A673 (cell line): ENCODE measurements around the gene SLC2A1. TPM values are rescaled to one million over a fixed set of nuclear protein-coding genes. Genes with fewer than 3 reads are reported as not detected.

Experiments used
- BruUV-seq: library from RNA; stranded (reverse); fragments of 400-500 nt; replicated peaks from 2 replicates; lab custom pipeline; 2021; lab: Mats Ljungman, UMichigan
- CTCF ChIA-PET: fragments of 300-600 bp; sonication (Branson Sonifier 250); formaldehyde crosslinking; loops from one replicate; lab custom pipeline; 2022; ENCODE audit warnings: antibody characterized with exemption; lab: Charles Lee
- POLR2A ChIA-PET: fragments of 300-600 bp; sonication (Branson Sonifier 250); formaldehyde crosslinking; loops from one replicate; lab custom pipeline; 2022; ENCODE audit warnings: antibody characterized with exemption; ENCODE audit not compliant: low non-redundant PET; lab: Charles Lee
- DNase-seq: peaks from one replicate; pipeline ENCODE4 v3.0.0-alpha.2; 2015; ENCODE audit warnings: low spot score
- H3K27ac ChIP-seq: fragments of 200-600 bp; sonication (generic); 2 replicates; pipeline ENCODE4 v1.5.1; 2016; ENCODE audit warnings: mixed run types, low read depth, mild to moderate bottlenecking, mixed read lengths, antibody characterized with exemption, low read length; ENCODE audit not compliant: poor library complexity, severe bottlenecking
- H3K27me3 ChIP-seq: fragments of 200-600 bp; sonication (generic); replicated peaks from 2 replicates; pipeline ENCODE4 v1.6.1; 2017; ENCODE audit warnings: mixed run types, low read depth, mild to moderate bottlenecking, mixed read lengths, antibody characterized with exemption, low read length; ENCODE audit not compliant: insufficient read depth, poor library complexity
- H3K36me3 ChIP-seq: fragments of 200-600 bp; sonication (generic); 2 replicates; pipeline ENCODE4 v1.6.1; 2016; ENCODE audit warnings: mixed run types, mild to moderate bottlenecking, mixed read lengths, antibody characterized with exemption, low read length; ENCODE audit not compliant: insufficient read depth, poor library complexity, severe bottlenecking
- H3K4me1 ChIP-seq: fragments of 200-600 bp; sonication (generic); 2 replicates; pipeline ENCODE4 v1.6.1; 2017; ENCODE audit warnings: mixed run types, mild to moderate bottlenecking, mixed read lengths, antibody characterized with exemption, low read length; ENCODE audit not compliant: insufficient read depth, poor library complexity, severe bottlenecking
- H3K4me3 ChIP-seq: fragments of 200-600 bp; sonication (generic); 2 replicates; pipeline ENCODE4 v1.5.1; 2016; ENCODE audit warnings: low read depth, mixed run types, mild to moderate bottlenecking, mixed read lengths, low read length; ENCODE audit not compliant: poor library complexity, severe bottlenecking
- H3K9me3 ChIP-seq: fragments of 200-600 bp; sonication (generic); 2 replicates; pipeline ENCODE4 v1.6.1; 2016; ENCODE audit warnings: mixed run types, low read depth, mild to moderate bottlenecking, mixed read lengths, antibody characterized with exemption, low read length; ENCODE audit not compliant: poor library complexity, severe bottlenecking
- EZH2 ChIP-seq: fragments of 200-600 bp; sonication (generic); IDR thresholded peaks from 2 replicates; pipeline ENCODE4 v1.6.1; 2017; ENCODE audit warnings: borderline replicate concordance, low read depth, mild to moderate bottlenecking, mixed read lengths, antibody characterized with exemption, low read length; ENCODE audit not compliant: poor library complexity, severe bottlenecking
- intact Hi-C: fragments of 100-400 bp; cut with micrococcal nuclease; formaldehyde crosslinking; loops from one replicate; pipeline ENCODE4 v1.10.0; 2022; ENCODE audit not compliant: unreplicated experiment
- total RNA-seq: library from RNA; stranded (reverse); gene quantifications from 2 replicates; pipeline ENCODE4 v1.2.3, GENCODE V29; 2021
- TF ChIP-seq, protein P1 (sequence below): fragments of 300-800, 200-600 bp; sonication (generic); conservative IDR thresholded peaks from 2 replicates; pipeline ENCODE4 v1.5.1; 2017; ENCODE audit warnings: low read depth, mild to moderate bottlenecking, antibody characterized with exemption, low read length, moderate library complexity, mixed read lengths

Gene SLC2A1
- total RNA-seq, 1 experiment from 2014 or later: 36.7 TPM

DNA sequence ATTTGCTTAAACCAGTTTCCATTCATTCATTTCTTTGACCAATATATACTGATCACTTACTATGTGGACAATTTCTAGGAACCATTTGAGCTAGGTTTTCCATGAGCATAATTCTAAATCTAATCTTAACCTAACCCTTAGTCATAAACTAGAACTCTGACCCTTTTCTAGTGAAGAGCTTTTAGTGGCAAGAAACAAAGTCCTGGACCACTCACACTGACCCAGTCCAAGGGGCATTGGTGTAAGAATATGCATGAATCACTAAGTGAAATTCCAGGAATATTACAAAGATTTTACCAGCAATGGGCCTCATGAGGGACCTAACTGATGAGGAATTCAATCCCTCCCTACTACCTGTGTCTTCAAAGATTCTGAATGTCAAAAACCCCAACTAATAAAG, 40.6 kb upstream of the SLC2A1 start:
- ChIA-PET CTCF (no interaction called here), POLR2A (no interaction called here)
- BruUV-seq: no TSS peak
- H3K36me3 ChIP-seq: no peaks in the 10 kb centered on the region
- no peak overlapping the region for H3K4me3 ChIP-seq
- no peak for DNase-seq
- intact Hi-C loops: no loop called here
- no peaks in the 10 kb centered on the region for H3K27me3 ChIP-seq
- no peaks in the 10 kb centered on the region for H3K9me3 ChIP-seq
- H3K4me1 ChIP-seq: no peaks in the 10 kb centered on the region
- TF ChIP-seq EZH2: no peak
- TF ChIP-seq, protein P1, sequence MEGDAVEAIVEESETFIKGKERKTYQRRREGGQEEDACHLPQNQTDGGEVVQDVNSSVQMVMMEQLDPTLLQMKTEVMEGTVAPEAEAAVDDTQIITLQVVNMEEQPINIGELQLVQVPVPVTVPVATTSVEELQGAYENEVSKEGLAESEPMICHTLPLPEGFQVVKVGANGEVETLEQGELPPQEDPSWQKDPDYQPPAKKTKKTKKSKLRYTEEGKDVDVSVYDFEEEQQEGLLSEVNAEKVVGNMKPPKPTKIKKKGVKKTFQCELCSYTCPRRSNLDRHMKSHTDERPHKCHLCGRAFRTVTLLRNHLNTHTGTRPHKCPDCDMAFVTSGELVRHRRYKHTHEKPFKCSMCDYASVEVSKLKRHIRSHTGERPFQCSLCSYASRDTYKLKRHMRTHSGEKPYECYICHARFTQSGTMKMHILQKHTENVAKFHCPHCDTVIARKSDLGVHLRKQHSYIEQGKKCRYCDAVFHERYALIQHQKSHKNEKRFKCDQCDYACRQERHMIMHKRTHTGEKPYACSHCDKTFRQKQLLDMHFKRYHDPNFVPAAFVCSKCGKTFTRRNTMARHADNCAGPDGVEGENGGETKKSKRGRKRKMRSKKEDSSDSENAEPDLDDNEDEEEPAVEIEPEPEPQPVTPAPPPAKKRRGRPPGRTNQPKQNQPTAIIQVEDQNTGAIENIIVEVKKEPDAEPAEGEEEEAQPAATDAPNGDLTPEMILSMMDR: no peak
- H3K27ac ChIP-seq: no peak overlapping the region

DNA sequence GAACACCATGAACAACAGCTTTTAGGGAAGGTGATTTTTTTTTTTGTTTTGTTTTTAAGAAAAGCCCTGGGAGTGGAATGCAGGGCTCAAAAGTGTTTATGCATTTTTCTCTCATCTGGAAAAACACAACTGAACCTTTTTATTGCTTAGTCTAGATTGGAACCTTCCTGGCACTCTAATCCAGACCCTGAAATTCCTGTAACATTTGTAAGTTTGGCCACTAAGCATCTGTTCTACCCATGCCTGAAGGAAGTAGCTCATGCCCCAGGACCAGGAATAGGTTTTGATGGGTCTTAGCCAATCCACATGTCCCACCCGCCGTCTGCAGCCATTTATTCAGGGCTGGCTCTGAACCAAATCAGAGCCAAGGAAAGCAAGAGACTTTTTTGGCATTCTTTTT, 39.7 kb upstream of the SLC2A1 start:
- ChIA-PET CTCF (no interaction called here), POLR2A (no interaction called here)
- Histone ChIP-seq H3K36me3 (no peaks in the 10 kb centered on the region), H3K27ac (no peak overlapping the region), H3K9me3 (no peaks in the 10 kb centered on the region), H3K4me1 (no peaks in the 10 kb centered on the region), H3K4me3 (no peak overlapping the region), H3K27me3 (no peaks in the 10 kb centered on the region)
- DNase-seq: no peak
- TF ChIP-seq, protein P1: no peak
- no peak for TF ChIP-seq EZH2
- no TSS peak for BruUV-seq
- intact Hi-C loops: no loop called here

DNA sequence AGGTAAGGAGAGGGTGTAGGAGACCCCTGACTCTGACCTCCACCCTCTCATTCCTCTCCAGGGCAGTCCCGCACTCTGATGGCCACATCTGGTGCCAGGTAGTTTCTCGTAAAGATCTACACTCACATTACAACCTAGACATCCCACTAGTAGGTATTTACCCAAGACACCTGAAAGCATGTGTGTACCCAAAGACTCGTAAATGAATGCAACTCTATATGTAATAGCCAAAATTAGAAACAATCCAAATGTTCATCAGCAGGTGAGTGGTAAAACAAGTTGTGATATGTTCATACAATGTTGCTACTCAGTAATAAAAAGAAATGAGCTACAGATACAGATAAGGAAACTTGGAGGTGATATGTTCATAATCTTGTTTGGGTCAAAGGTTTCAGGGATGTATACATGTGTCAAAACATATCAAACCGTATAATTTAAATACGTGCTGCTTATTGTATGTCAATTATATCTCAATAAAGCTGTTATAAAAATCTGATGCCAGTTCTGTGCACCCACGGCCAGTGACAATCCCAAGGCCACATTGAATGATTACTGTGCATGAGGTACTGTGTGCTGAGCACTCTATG, 37.8 kb upstream of the SLC2A1 start:
- BruUV-seq: no TSS peak
- DNase-seq: no peak
- intact Hi-C loops: no loop called here
- Histone ChIP-seq H3K27me3 (no peaks in the 10 kb centered on the region), H3K4me1 (no peaks in the 10 kb centered on the region), H3K27ac (no peak overlapping the region), H3K36me3 (no peaks in the 10 kb centered on the region), H3K9me3 (no peaks in the 10 kb centered on the region), H3K4me3 (no peak overlapping the region)
- TF ChIP-seq, protein P1: no peak
- TF ChIP-seq EZH2: no peak
- CTCF ChIA-PET: no interaction called here
- POLR2A ChIA-PET: no interaction called here
